CD4-positive, alpha-beta T cell (primary cell): Measurements from ENCODE around the gene ARHGEF3. TPM values are rescaled to one million over a fixed set of nuclear protein-coding genes. Genes with fewer than 3 reads are reported as not detected.

ENCODE experiments used
- ATAC-seq: fragments of 200-7000 bp; cut with Tn5 transposase; one replicate; pipeline ENCODE4 v1.10.0; 2022; ENCODE audit warnings: mild to moderate bottlenecking; ENCODE audit not compliant: poor library complexity
- CTCF ChIA-PET: fragments of 350-600 bp; sonication (Branson Sonifier 250); formaldehyde crosslinking; loops from one replicate; lab custom pipeline; 2021; ENCODE audit warnings: antibody characterized with exemption, inconsistent platforms; lab: Charles Lee
- POLR2A ChIA-PET: fragments of 350-600 bp; sonication (Branson Sonifier 250); formaldehyde crosslinking; loops from one replicate; lab custom pipeline; 2021; ENCODE audit warnings: antibody characterized with exemption, inconsistent platforms; lab: Charles Lee
- DNase-seq, 14 experiments: peaks; one replicate each; pipeline ENCODE4 v3.0.0-alpha.2; 2013 to 2020; ENCODE audit warnings: mixed read lengths in 2 of 14
- H3K27ac ChIP-seq, 2 donors: one replicate each; pipeline versions ENCODE4 v1.5.1 to v1.7.0; 2013; ENCODE audit warnings: low read length in 2 of 2, low read depth in 1 of 2, mild to moderate bottlenecking in 1 of 2
- H3K27me3 ChIP-seq, 2 experiments: 1 replicate in 1 of 2; 2 replicates in 1 of 2; pipeline versions ENCODE4 v1.6.1 to v1.7.0; 2013; ENCODE audit warnings: low read length in 2 of 2, control low read depth in 1 of 2, mild to moderate bottlenecking in 1 of 2, moderate library complexity in 1 of 2; ENCODE audit not compliant: insufficient read depth in 2 of 2, control insufficient read depth in 1 of 2
- H3K36me3 ChIP-seq: one replicate; pipeline ENCODE4 v1.6.1; 2013; ENCODE audit warnings: low read length, control low read depth; ENCODE audit not compliant: insufficient read depth
- H3K4me1 ChIP-seq: one replicate; pipeline ENCODE4 v1.6.1; 2013; ENCODE audit warnings: low read length, control low read depth; ENCODE audit not compliant: insufficient read depth
- H3K4me3 ChIP-seq: one replicate; pipeline ENCODE4 v1.5.1; 2013; ENCODE audit warnings: mild to moderate bottlenecking, low read length, moderate library complexity
- H3K9me3 ChIP-seq, 2 experiments: 1 replicate in 1 of 2; 2 replicates in 1 of 2; pipeline versions ENCODE4 v1.6.1 to v1.7.0; 2013; ENCODE audit warnings: low read length in 2 of 2, mild to moderate bottlenecking in 2 of 2, control low read depth in 1 of 2, moderate library complexity in 1 of 2; ENCODE audit not compliant: control insufficient read depth in 1 of 2, insufficient read depth in 1 of 2
- H3K27ac Mint-ChIP-seq: one replicate; pipeline ENCODE4 v1.8.0; 2020; ENCODE audit warnings: mixed read lengths
- H3K27me3 Mint-ChIP-seq: one replicate; pipeline ENCODE4 v1.8.0; 2021; ENCODE audit warnings: mixed read lengths
- H3K36me3 Mint-ChIP-seq: one replicate; pipeline ENCODE4 v1.8.0; 2021; ENCODE audit warnings: low read depth, mixed read lengths
- H3K4me1 Mint-ChIP-seq: one replicate; pipeline ENCODE4 v1.8.0; 2021; ENCODE audit warnings: low read depth, mixed read lengths
- H3K4me3 Mint-ChIP-seq: one replicate; pipeline ENCODE4 v1.8.0; 2020; ENCODE audit warnings: mild to moderate bottlenecking, mixed read lengths
- H3K9me3 Mint-ChIP-seq: one replicate; pipeline ENCODE4 v1.8.0; 2020; ENCODE audit warnings: mixed read lengths
- intact Hi-C, 2 experiments: fragments of 100-400 bp; cut with DNase I in 1 of 2; cut with micrococcal nuclease in 1 of 2; formaldehyde crosslinking; loops; one replicate each; pipeline versions ENCODE4 v1.15.1 to v1.9.0; 2023 to 2025; cut with DNase I, micrococcal nuclease
- total RNA-seq, 174 experiments: library from RNA in 2 of 174; stranded (reverse) in 2 of 174; gene quantifications; one replicate each; pipeline ENCODE4 v1.2.3 and lab custom pipeline; 2021 to 2026
- TF ChIP-seq, protein P1 (sequence below): fragments of 200-600 bp; IDR thresholded peaks from one replicate; pipeline ENCODE4 v1.8.0; 2022; ENCODE audit warnings: antibody characterized with exemption, mild to moderate bottlenecking

Gene ARHGEF3
- total RNA-seq, 2 experiments from 2014 or later = 46.4 to 46.6 TPM

DNA sequence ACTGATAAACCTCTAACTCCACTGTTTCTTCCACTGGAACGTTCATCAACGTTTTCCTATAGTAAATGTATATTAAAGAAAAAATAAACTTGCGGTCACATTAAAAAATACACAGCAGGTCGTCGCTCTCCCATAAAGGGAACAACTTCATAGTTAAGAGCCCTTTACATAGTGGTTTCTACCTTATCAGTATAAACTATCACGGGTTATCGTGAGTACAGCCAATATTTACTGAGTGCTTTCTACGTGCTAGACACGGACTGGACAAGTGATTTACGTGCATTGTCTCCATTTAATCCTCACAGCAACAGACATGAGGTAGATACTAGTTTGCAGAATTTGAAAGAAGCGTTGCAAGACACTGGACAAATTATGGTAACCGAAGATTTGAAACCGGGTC lies 117.7 kb downstream of the ARHGEF3 start:
- Histone ChIP-seq H3K4me3 (no peak overlapping the region), H3K27ac (no peak overlapping the region), H3K36me3 (peaks cover 3% of the 10 kb centered on the region), H3K27me3 (no peaks in the 10 kb centered on the region), H3K9me3 (peaks cover 0 to 6% of the 10 kb centered on the region in 2 experiments), H3K4me1 (peaks cover 10% of the 10 kb centered on the region)
- intact Hi-C loops = loop anchor here (5.0 to 10.0 kb wide), 4 partner anchors 127 to 1811 kb away; partner anchors contain the start of genes APPL1 (in 1 of the 2), CCDC66 (in 1 of the 2) and KCTD6 (in 1 of the 2)
- TF ChIP-seq, protein P1, sequence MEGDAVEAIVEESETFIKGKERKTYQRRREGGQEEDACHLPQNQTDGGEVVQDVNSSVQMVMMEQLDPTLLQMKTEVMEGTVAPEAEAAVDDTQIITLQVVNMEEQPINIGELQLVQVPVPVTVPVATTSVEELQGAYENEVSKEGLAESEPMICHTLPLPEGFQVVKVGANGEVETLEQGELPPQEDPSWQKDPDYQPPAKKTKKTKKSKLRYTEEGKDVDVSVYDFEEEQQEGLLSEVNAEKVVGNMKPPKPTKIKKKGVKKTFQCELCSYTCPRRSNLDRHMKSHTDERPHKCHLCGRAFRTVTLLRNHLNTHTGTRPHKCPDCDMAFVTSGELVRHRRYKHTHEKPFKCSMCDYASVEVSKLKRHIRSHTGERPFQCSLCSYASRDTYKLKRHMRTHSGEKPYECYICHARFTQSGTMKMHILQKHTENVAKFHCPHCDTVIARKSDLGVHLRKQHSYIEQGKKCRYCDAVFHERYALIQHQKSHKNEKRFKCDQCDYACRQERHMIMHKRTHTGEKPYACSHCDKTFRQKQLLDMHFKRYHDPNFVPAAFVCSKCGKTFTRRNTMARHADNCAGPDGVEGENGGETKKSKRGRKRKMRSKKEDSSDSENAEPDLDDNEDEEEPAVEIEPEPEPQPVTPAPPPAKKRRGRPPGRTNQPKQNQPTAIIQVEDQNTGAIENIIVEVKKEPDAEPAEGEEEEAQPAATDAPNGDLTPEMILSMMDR = no peak
- DNase-seq = no peak
- peaks cover 34% of the 10 kb centered on the region for H3K4me1 Mint-ChIP-seq
- ChIA-PET POLR2A (interaction anchor here (2.1 to 3.8 kb wide), 2 partner anchors 10 to 19 kb away, joined by 14 to 102 read pairs; no protein-coding TSS in a partner anchor), CTCF (no interaction called here)
- H3K36me3 Mint-ChIP-seq = peaks cover 37% of the 10 kb centered on the region
- peak overlapping the region; percentile 99 for H3K27ac Mint-ChIP-seq
- H3K27me3 Mint-ChIP-seq = no peaks in the 10 kb centered on the region
- no peaks in the 10 kb centered on the region for H3K9me3 Mint-ChIP-seq
- peak overlapping the region; percentile 87 for H3K4me3 Mint-ChIP-seq
- no peak for ATAC-seq

DNA sequence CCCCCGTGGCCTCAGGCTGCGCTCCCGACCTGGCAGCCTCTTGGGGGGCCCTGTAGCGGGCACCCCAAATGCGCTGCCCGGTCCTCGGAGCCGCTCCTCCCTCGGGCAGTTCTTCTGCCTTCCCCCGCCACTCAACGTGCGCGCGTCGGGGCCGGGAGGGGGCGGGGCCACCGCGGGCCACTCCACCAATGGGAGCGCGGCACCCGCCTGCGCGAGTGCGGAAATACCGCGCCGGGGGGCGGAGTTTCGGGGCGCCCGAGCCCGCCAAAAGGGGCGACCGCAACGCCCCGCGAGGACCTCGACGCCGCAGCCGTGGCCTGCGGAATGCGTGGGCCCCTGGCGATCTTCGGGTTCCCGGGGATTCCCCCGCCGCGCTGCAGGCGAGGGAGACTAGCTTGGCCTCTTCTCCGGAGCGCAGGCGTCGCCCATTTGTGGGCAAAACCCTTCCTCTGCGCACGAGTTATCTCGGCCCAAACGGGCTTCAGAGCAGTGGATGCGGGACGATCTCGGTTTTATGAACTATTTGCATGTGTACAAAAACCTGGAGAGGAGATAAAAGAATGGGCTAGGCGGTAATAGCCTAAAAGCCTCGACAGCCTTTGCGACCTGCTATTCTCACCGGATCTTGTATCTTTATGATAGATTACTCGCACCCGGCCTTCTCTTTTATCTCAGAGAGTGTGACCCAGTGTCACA lies 118.5 kb downstream of the ARHGEF3 start, which contains the start of gene TASOR:
Gene TASOR, minus strand, starts transcription at position 144 of the 696 bp plus-strand sequence. CDS start 259 bp downstream, outside the sequence.
- peak within 1 kb of the TSS; percentile 79 for H3K4me3 ChIP-seq

More for the DNA sequence above, 118.5 kb downstream of the ARHGEF3 start, which contains the start of gene TASOR:
- Mint-ChIP-seq H3K4me3 (peak within 1 kb of the TSS; percentile 95), H3K27ac (peak within 1 kb of the TSS; percentile 99), H3K4me1 (peaks cover 39% of the 10 kb centered on the region), H3K36me3 (peaks cover 45% of the 10 kb centered on the region), H3K27me3 (no peaks in the 10 kb centered on the region), H3K9me3 (no peaks in the 10 kb centered on the region)
- POLR2A ChIA-PET = interaction anchor here (1.0 to 3.8 kb wide), 23 partner anchors 10 to 1073 kb away, joined by 3 to 102 read pairs (median 7); partner anchors contain the start of genes APPL1, ARHGEF3, CCDC66 and SLMAP
- CTCF ChIA-PET = interaction anchor here (1.1 to 1.4 kb wide), 2 partner anchors 19 to 49 kb away, joined by 4 read pairs; no protein-coding TSS in a partner anchor
- H3K27ac ChIP-seq = peak within 1 kb of the TSS; percentile 98 to 99
- peaks cover 0 to 6% of the 10 kb centered on the region in 2 experiments for H3K9me3 ChIP-seq
- H3K27me3 ChIP-seq = no peaks in the 10 kb centered on the region
- peaks cover 3% of the 10 kb centered on the region for H3K36me3 ChIP-seq
- peaks cover 17% of the 10 kb centered on the region for H3K4me1 ChIP-seq
- DNase-seq (peak; percentile 76 to 95 (median 86)), ATAC-seq (peak; percentile 82)
- intact Hi-C loops = loop anchor here (1.0 to 10.0 kb wide), 6 partner anchors 118 to 1812 kb away; partner anchors contain the start of genes CCDC66 (in 2 of the 2), APPL1 (in 1 of the 2), ARHGEF3 (in 1 of the 2) and KCTD6 (in 1 of the 2)
- TF ChIP-seq, protein P1 = no peak
